Bone marrow (tissue), 2 donors: ENCODE results near the gene IMPG2.

Experiments
- DNase-seq, 2 donors: peaks; one replicate each; lab custom pipeline; 2025; lab: John Stamatoyannopoulos, UW

Gene IMPG2

GRCh38 chr3:101184111-101184510 is 136.3 kb downstream of the IMPG2 start:
- no peak for DNase-seq

GRCh38 chr3:101183151-101183550 is 137.2 kb downstream of the IMPG2 start:
- no peak for DNase-seq

- no peak for DNase-seq
Measured at GRCh38 chr3:101182734-101183133, 137.6 kb downstream of the IMPG2 start.

DNA sequence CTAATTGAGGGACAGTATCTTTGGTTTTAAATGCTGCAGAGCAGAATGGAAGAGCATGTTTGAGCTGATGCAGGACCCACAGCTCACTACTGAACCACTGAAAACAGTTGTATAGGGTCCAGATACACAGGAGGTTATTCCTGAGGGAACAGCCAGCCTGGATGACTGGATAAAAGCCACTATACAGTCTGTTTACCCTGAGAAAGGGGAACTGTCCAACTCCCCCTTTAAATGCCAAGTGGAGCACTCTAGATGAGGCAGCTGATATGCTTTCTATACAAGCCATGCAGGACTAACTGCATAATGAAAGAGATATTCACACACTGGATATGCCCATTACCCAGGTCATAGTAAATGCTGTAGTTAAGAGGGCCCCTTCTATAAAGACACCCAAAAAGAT is 138.6 kb downstream of the IMPG2 start:
- no peak for DNase-seq

DNA sequence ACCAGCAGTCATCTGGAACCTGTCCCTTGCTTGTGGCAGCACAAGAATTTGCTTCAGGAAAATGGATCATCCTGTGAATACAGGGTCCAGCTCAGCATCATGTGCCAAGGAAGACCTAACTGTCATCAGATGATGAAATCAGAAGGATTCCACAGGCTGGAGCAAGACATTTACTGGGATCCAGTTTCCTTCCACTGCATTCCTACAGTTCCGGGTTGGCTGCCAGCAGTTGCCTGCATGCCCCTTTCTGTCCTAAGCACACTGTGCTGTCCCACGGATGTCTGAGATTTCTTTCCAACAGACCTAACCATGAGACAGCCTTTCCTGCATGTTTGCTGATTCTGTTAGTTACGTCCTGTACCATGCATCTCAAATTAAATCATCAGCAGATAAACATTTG is 140.7 kb downstream of the IMPG2 start:
- no peak for DNase-seq

DNA sequence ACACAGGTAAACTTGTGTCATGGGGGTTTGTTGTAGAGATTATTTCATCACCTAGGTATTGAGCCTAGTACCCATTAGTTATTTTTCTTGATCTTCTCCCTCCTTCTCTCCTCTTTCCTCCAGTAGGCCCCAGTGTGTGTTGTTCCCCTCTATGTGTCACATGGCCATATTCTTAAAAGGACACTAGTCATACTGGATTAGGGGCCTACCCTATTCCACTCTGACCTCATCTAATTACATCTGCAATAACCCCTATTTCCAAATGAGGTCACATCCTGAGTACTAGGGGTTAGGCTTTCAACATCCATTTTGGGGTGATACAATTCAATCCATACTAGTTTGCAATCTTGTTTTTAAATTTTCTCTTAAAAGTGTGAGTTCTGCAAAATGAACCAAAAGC is 142.8 kb downstream of the IMPG2 start:
- DNase-seq = no peak
